H1 (cell line): Measurements from ENCODE around the gene SERINC5. TPM values are rescaled to one million over a fixed set of nuclear protein-coding genes. Genes with fewer than 3 reads are reported as not detected.
"Not testable (repeated sequence)": the region's sequence is repeated elsewhere in the genome, so short reads cannot be mapped to it uniquely, and the experiment has no call there.

Experiments
- CTCF ChIA-PET: fragments of 300-600 bp; sonication (Branson Sonifier 250); formaldehyde crosslinking; loops from one replicate; lab custom pipeline; 2021; ENCODE audit not compliant: partially characterized antibody; lab: Charles Lee
- POLR2A ChIA-PET: fragments of 300-600 bp; sonication (Branson Sonifier 250); formaldehyde crosslinking; loops from one replicate; lab custom pipeline; 2021; ENCODE audit warnings: inconsistent platforms; ENCODE audit not compliant: partially characterized antibody; lab: Charles Lee
- DNase-seq, 2 experiments: peaks; one replicate each; pipeline versions ENCODE4 v3.0.0 to v3.0.0-alpha.2; 2010 to 2022; ENCODE audit warnings: low spot score in 2 of 2, low read depth in 1 of 2, mixed read lengths in 1 of 2
- FAIRE-seq: peaks from 2 replicates; lab custom pipeline; 2011; peaks lifted over from hg19 to GRCh38; lab: Jason Lieb, UNC
- H2AFZ ChIP-seq: 2 replicates; pipeline ENCODE4 v1.8.1; 2012; ENCODE audit warnings: low read length, inconsistent platforms
- H2AK5ac ChIP-seq: 2 replicates; pipeline ENCODE4 v1.6.1; 2013; ENCODE audit warnings: low read depth, low read length
- H2BK120ac ChIP-seq: replicated peaks from 2 replicates; pipeline ENCODE3; 2013; ENCODE audit warnings: low read depth, low read length, inconsistent platforms
- H2BK12ac ChIP-seq: 2 replicates; pipeline ENCODE4 v1.6.1; 2013; ENCODE audit warnings: low read depth, low read length
- H2BK15ac ChIP-seq: 2 replicates; pipeline ENCODE4 v1.6.1; 2013; ENCODE audit warnings: low read length
- H2BK20ac ChIP-seq: 2 replicates; pipeline ENCODE4 v1.6.1; 2013; ENCODE audit warnings: low read length
- H2BK5ac ChIP-seq: 2 replicates; pipeline ENCODE4 v1.6.1; 2013; ENCODE audit warnings: low read depth, low read length
- H3K14ac ChIP-seq: 2 replicates; pipeline ENCODE4 v1.6.1; 2013; ENCODE audit warnings: inconsistent platforms; ENCODE audit not compliant: insufficient read length
- H3K18ac ChIP-seq: 2 replicates; pipeline ENCODE4 v1.6.1; 2013; ENCODE audit warnings: low read length; ENCODE audit errors: extremely low read depth
- H3K23ac ChIP-seq: 2 replicates; pipeline ENCODE4 v1.6.1; 2013; ENCODE audit warnings: inconsistent platforms; ENCODE audit not compliant: insufficient read length
- H3K23me2 ChIP-seq: 2 replicates; pipeline ENCODE4 v1.6.1; 2013; ENCODE audit warnings: low read depth, low read length
- H3K27ac ChIP-seq: 2 replicates; pipeline ENCODE4 v1.6.1; 2011; ENCODE audit warnings: low read depth, low read length, inconsistent platforms
- H3K27me3 ChIP-seq, 4 experiments: replicated peaks in 1 of 4; 1 replicate in 1 of 4; 2 replicates in 3 of 4; pipeline versions ENCODE4 v1.6.1 to v1.8.1; 2011 to 2013; ENCODE audit warnings: low read length in 3 of 4, mild to moderate bottlenecking in 3 of 4, inconsistent platforms in 2 of 4, mixed read lengths in 2 of 4, moderate library complexity in 1 of 4; ENCODE audit not compliant: control insufficient read depth in 3 of 4, insufficient read depth in 3 of 4; ENCODE audit errors: extremely low read depth in 1 of 4
- H3K36me3 ChIP-seq, 4 experiments: 2 replicates each; pipeline versions ENCODE4 v1.6.1 to v1.8.1; 2011 to 2013; ENCODE audit warnings: mild to moderate bottlenecking in 4 of 4, low read length in 3 of 4, moderate library complexity in 2 of 4, control low read depth in 1 of 4, inconsistent platforms in 1 of 4; ENCODE audit not compliant: insufficient read depth in 4 of 4, control insufficient read depth in 2 of 4
- H3K4ac ChIP-seq: replicated peaks from 2 replicates; pipeline ENCODE3; 2013; ENCODE audit warnings: low read length, low read depth, mixed read lengths, inconsistent platforms; ENCODE audit not compliant: insufficient read length
- H3K4me1 ChIP-seq, 4 experiments: replicated peaks in 1 of 4; 1 replicate in 1 of 4; 2 replicates in 3 of 4; pipeline versions ENCODE4 v1.6.1 to v1.8.1; 2011 to 2013; ENCODE audit warnings: low read length in 3 of 4, inconsistent platforms in 2 of 4, mixed read lengths in 1 of 4; ENCODE audit not compliant: insufficient read depth in 4 of 4, control insufficient read depth in 3 of 4
- H3K4me2 ChIP-seq, 2 experiments: 2 replicates each; pipeline versions ENCODE4 v1.6.1 to v1.8.1; 2011 to 2013; ENCODE audit warnings: low read depth in 2 of 2, low read length in 2 of 2, control low read depth in 1 of 2, inconsistent platforms in 1 of 2, mild to moderate bottlenecking in 1 of 2; ENCODE audit not compliant: insufficient read depth in 1 of 2
- H3K4me3 ChIP-seq, 4 experiments: fragments of 200-600, 300-600 bp in 1 of 4; sonication (generic), shearing (Covaris generic), sonication (Bioruptor Twin) in 1 of 4; 2 replicates each; pipeline versions ENCODE4 v1.5.1 to v1.8.1; 2011 to 2016; ENCODE audit warnings: low read length in 4 of 4, low read depth in 3 of 4, control low read depth in 2 of 4, inconsistent platforms in 2 of 4, mild to moderate bottlenecking in 2 of 4, mixed read lengths in 1 of 4, moderate library complexity in 1 of 4; ENCODE audit not compliant: insufficient read depth in 2 of 4; ENCODE audit errors: extremely low read depth in 1 of 4
- H3K56ac ChIP-seq: replicated peaks from 2 replicates; pipeline ENCODE3; 2013; ENCODE audit warnings: low read depth, mild to moderate bottlenecking, mixed read lengths, low read length, inconsistent platforms; ENCODE audit not compliant: insufficient read length
- H3K79me1 ChIP-seq: 2 replicates; pipeline ENCODE4 v1.6.1; 2013; ENCODE audit warnings: low read depth, low read length, control low read depth
- H3K79me2 ChIP-seq, 2 experiments: 2 replicates each; pipeline versions ENCODE4 v1.6.1 to v1.8.1; 2012 to 2013; ENCODE audit warnings: low read length in 2 of 2, mild to moderate bottlenecking in 2 of 2, inconsistent platforms in 1 of 2; ENCODE audit not compliant: insufficient read depth in 2 of 2, control insufficient read depth in 1 of 2
- H3K9ac ChIP-seq, 4 experiments: replicated peaks in 1 of 4; 1 replicate in 1 of 4; 2 replicates in 3 of 4; pipeline versions ENCODE4 v1.6.1 to v1.8.1; 2011 to 2013; ENCODE audit warnings: low read depth in 3 of 4, low read length in 3 of 4, control low read depth in 2 of 4, mild to moderate bottlenecking in 2 of 4, moderate library complexity in 2 of 4, inconsistent platforms in 1 of 4; ENCODE audit errors: extremely low read depth in 1 of 4
- H3K9me3 ChIP-seq, 2 experiments: 2 replicates each; pipeline versions ENCODE4 v1.6.1 to v1.8.1; 2012 to 2013; ENCODE audit warnings: mild to moderate bottlenecking in 2 of 2, moderate library complexity in 2 of 2, control low read depth in 1 of 2, inconsistent platforms in 1 of 2, low read depth in 1 of 2, low read length in 1 of 2, mixed read lengths in 1 of 2; ENCODE audit not compliant: insufficient read depth in 2 of 2
- H4K20me1 ChIP-seq, 2 experiments: replicated peaks in 1 of 2; 2 replicates each; pipeline versions ENCODE3 to v1.8.1; 2011 to 2013; ENCODE audit warnings: inconsistent platforms in 2 of 2, low read length in 2 of 2, mild to moderate bottlenecking in 1 of 2; ENCODE audit not compliant: insufficient read depth in 2 of 2, control insufficient read depth in 1 of 2
- H4K5ac ChIP-seq: 2 replicates; pipeline ENCODE4 v1.6.1; 2013; ENCODE audit warnings: low read length, low read depth, mixed read lengths, inconsistent platforms; ENCODE audit not compliant: insufficient read length
- H4K8ac ChIP-seq: 2 replicates; pipeline ENCODE4 v1.8.0; 2013; ENCODE audit warnings: mild to moderate bottlenecking, moderate library complexity, low read length, inconsistent platforms; ENCODE audit not compliant: insufficient read depth; ENCODE audit errors: extremely low read depth
- H4K91ac ChIP-seq: replicated peaks from 2 replicates; pipeline ENCODE3; 2013; ENCODE audit warnings: low read length, mixed read lengths, inconsistent platforms; ENCODE audit not compliant: insufficient read length
- WGBS, 2 experiments: shearing (Covaris generic) in 1 of 2; methylation state at CpG; one replicate each; pipeline versions ENCODE4 v1.1.6 to v1.1.7; 2013 to 2015; ENCODE audit warnings: low lambda C conversion rate in 2 of 2, mixed read lengths in 2 of 2, inconsistent platforms in 1 of 2, low coverage in 1 of 2, missing lambda C conversion rate in 1 of 2; ENCODE audit not compliant: insufficient replicate concordance in 2 of 2, insufficient coverage in 1 of 2, insufficient read length in 1 of 2; ENCODE audit errors: extremely low coverage in 1 of 2, missing lambda C conversion rate in 1 of 2; 5-methylcytosine and 5-hydroxymethylcytosine counted together
- polyA plus RNA-seq, 7 experiments: library from polyadenylated mRNA; depleted of rRNA in 3 of 7; stranded (reverse) in 5 of 7; unstranded in 2 of 7; fragments of >200 nt in 5 of 7; fragments of 200-250 nt in 2 of 7; gene quantifications; 1 replicate in 5 of 7; 2 replicates in 1 of 7; 4 replicates in 1 of 7; pipeline versions ENCODE4 v1.2.1 to v1.2.3, GENCODE V29; 2011 to 2013; ENCODE audit warnings: missing spikeins in 2 of 7, mixed read lengths in 2 of 7
- total RNA-seq: library from RNA; stranded (reverse); fragmentation: NEBNext Ultra II Directional; extraction: Animal tissue kit (Norgen Biotek cat#: 25700); gene quantifications from 2 replicates; pipeline ENCODE4 v1.2.1, GENCODE V29; 2021

Gene SERINC5
- total and polyA plus RNA-seq, 2 of the 8 experiments (the other 6 are each of a cell fraction or from before 2014, with no cell fraction given), result 32.2 to 149 TPM

DNA sequence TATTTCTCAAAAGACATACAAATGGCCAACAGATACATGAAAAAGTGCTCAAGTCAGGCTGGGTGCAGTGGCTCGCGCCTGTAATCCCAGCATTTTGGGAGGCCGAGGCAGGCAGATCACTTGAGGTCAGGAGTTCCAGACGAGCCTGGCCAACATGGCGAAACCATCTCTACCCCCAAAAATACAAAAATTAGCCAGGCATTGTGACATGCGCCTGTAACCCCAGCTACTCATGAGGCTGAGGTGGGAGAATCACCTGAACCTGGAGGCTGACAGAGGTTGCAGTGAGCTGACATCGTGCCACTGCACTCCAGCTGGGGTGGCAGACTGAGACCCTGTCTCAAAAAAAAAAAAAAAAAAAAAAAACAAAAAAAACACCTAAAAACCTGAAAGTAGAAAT is 119.0 kb downstream of the SERINC5 start:
- not testable (repeated sequence) for H3K18ac ChIP-seq
- POLR2A ChIA-PET, result interaction anchor here (0.9 to 1.7 kb wide), 4 partner anchors 10 to 44 kb away, joined by 3 to 5 read pairs (median 4); no protein-coding TSS in a partner anchor

More for the DNA sequence above, 119.0 kb downstream of the SERINC5 start:
- H3K4me3 ChIP-seq, H2AFZ ChIP-seq, H3K9ac ChIP-seq, H3K23me2 ChIP-seq, H4K20me1 ChIP-seq, H3K23ac ChIP-seq, H3K79me2 ChIP-seq, H3K79me1 ChIP-seq, H4K91ac ChIP-seq, H4K5ac ChIP-seq, H2BK12ac ChIP-seq, H2BK15ac ChIP-seq, H3K4me2 ChIP-seq, H3K4ac ChIP-seq, H2BK120ac ChIP-seq, H3K36me3 ChIP-seq, H3K27ac ChIP-seq, H3K56ac ChIP-seq, H4K8ac ChIP-seq, FAIRE-seq, H2BK5ac ChIP-seq, H3K14ac ChIP-seq, H3K9me3 ChIP-seq, H2AK5ac ChIP-seq, DNase-seq, H3K27me3 ChIP-seq: not testable (repeated sequence)
- H2BK20ac ChIP-seq, result peak overlapping the region; percentile 26; the same call in 1 of the 2 replicates
- peaks cover 14 to 30% (median 20%) of the 10 kb centered on the region in 4 experiments for H3K4me1 ChIP-seq
- WGBS, 2 experiments, result 91% methylated on average over 7 of the region's 7 CpGs; no CpG with 5 or more reads in 1 of the 2 experiments
- CTCF ChIA-PET, result interaction anchor here (1.6 to 1.9 kb wide), 2 partner anchors 39 to 121 kb away, joined by 4 to 5 read pairs; no protein-coding TSS in a partner anchor
